Naive thymus-derived CD4-positive, alpha-beta T cell (primary cell): ENCODE measurements around the gene MAP2K1. TPM values are rescaled to one million over a fixed set of nuclear protein-coding genes. Genes with fewer than 3 reads are reported as not detected.
A peak's percentile ranks its signal among the peaks of the same experiment; 100 is the strongest.

Experiments
- ATAC-seq: fragments of 150-1000 bp; cut with Tn5 transposase; 2 replicates; pipeline ENCODE4 v1.10.0; 2021; ENCODE audit warnings: mild to moderate bottlenecking, moderate library complexity
- CTCF ChIA-PET: fragments of 350-600 bp; sonication (Branson Sonifier 250); formaldehyde crosslinking; loops from one replicate; lab custom pipeline; 2021; ENCODE audit warnings: antibody characterized with exemption; lab: Charles Lee
- POLR2A ChIA-PET: fragments of 350-600 bp; sonication (Branson Sonifier 250); formaldehyde crosslinking; loops from one replicate; lab custom pipeline; 2021; ENCODE audit warnings: antibody characterized with exemption, inconsistent platforms; lab: Charles Lee
- DNase-seq, 9 donors: peaks; one replicate each; pipeline versions ENCODE4 v3.0.0 to v3.0.0-alpha.2; 2020 to 2022; ENCODE audit warnings: mixed read lengths in 1 of 9
- H3K27ac ChIP-seq: one replicate; pipeline ENCODE4 v1.7.0; 2013; ENCODE audit warnings: mild to moderate bottlenecking, low read depth, low read length, moderate library complexity
- H3K27me3 ChIP-seq, 2 donors: one replicate each; pipeline ENCODE4 v1.7.0; 2013; ENCODE audit warnings: low read length in 2 of 2, mild to moderate bottlenecking in 2 of 2, moderate library complexity in 2 of 2; ENCODE audit not compliant: control insufficient read depth in 2 of 2, insufficient read depth in 2 of 2
- H3K36me3 ChIP-seq, 3 experiments: 1 replicate in 2 of 3; 2 replicates in 1 of 3; pipeline ENCODE4 v1.7.0; 2013; ENCODE audit warnings: low read length in 3 of 3, mild to moderate bottlenecking in 3 of 3, moderate library complexity in 1 of 3; ENCODE audit not compliant: insufficient read depth in 3 of 3, control insufficient read depth in 2 of 3
- H3K4me1 ChIP-seq, 2 donors: one replicate each; pipeline ENCODE4 v1.7.0; 2013; ENCODE audit warnings: low read length in 2 of 2, mild to moderate bottlenecking in 2 of 2, moderate library complexity in 1 of 2; ENCODE audit not compliant: control insufficient read depth in 2 of 2, insufficient read depth in 2 of 2
- H3K4me3 ChIP-seq: 2 replicates; pipeline ENCODE4 v1.7.0; 2013; ENCODE audit warnings: mild to moderate bottlenecking, low read length
- H3K9me3 ChIP-seq, 3 experiments: 1 replicate in 2 of 3; 2 replicates in 1 of 3; pipeline ENCODE4 v1.7.0; 2013; ENCODE audit warnings: low read length in 3 of 3; ENCODE audit not compliant: control insufficient read depth in 2 of 3
- H3K27ac Mint-ChIP-seq, 9 donors: one replicate each; pipeline ENCODE4 v1.8.0; 2020 to 2022; ENCODE audit warnings: mixed read lengths in 9 of 9, mild to moderate bottlenecking in 8 of 9, moderate library complexity in 5 of 9, inconsistent platforms in 2 of 9
- H3K27me3 Mint-ChIP-seq, 5 donors: one replicate each; pipeline ENCODE4 v1.8.0; 2021 to 2022; ENCODE audit warnings: mixed read lengths in 5 of 5, mild to moderate bottlenecking in 1 of 5
- H3K36me3 Mint-ChIP-seq, 5 donors: one replicate each; pipeline ENCODE4 v1.8.0; 2020 to 2022; ENCODE audit warnings: mixed read lengths in 5 of 5, mild to moderate bottlenecking in 3 of 5, inconsistent platforms in 1 of 5
- H3K4me1 Mint-ChIP-seq, 7 donors: one replicate each; pipeline ENCODE4 v1.8.0; 2020 to 2022; ENCODE audit warnings: mixed read lengths in 7 of 7, mild to moderate bottlenecking in 3 of 7, inconsistent platforms in 1 of 7
- H3K4me3 Mint-ChIP-seq, 10 donors: one replicate each; pipeline ENCODE4 v1.8.0; 2020 to 2022; ENCODE audit warnings: mild to moderate bottlenecking in 10 of 10, mixed read lengths in 10 of 10, moderate library complexity in 6 of 10, inconsistent platforms in 2 of 10
- H3K9me3 Mint-ChIP-seq, 11 donors: one replicate each; pipeline ENCODE4 v1.8.0; 2020 to 2022; ENCODE audit warnings: mixed read lengths in 11 of 11, mild to moderate bottlenecking in 4 of 11, inconsistent platforms in 1 of 11, moderate library complexity in 1 of 11
- intact Hi-C, 2 donors: fragments of 100-400 bp; cut with micrococcal nuclease; formaldehyde crosslinking; loops; one replicate each; pipeline ENCODE4 v1.15.1; 2023
- polyA plus RNA-seq, 2 donors: library from polyadenylated mRNA; unstranded; fragments of 300-500 nt; fragmentation: Illumina TruSeq; gene quantifications; one replicate each; pipeline ENCODE4 v1.2.3, GENCODE V29; 2021
- total RNA-seq, 6 experiments: library from RNA in 5 of 6; stranded (reverse) in 5 of 6; gene quantifications; 1 replicate in 5 of 6; 2 replicates in 1 of 6; pipeline ENCODE4 v1.2.3 and lab custom pipeline; 2021 to 2026

Gene MAP2K1
- total and polyA plus RNA-seq, 7 experiments from 2014 or later: 37.2 to 97.2 (median 46.9) TPM

DNA sequence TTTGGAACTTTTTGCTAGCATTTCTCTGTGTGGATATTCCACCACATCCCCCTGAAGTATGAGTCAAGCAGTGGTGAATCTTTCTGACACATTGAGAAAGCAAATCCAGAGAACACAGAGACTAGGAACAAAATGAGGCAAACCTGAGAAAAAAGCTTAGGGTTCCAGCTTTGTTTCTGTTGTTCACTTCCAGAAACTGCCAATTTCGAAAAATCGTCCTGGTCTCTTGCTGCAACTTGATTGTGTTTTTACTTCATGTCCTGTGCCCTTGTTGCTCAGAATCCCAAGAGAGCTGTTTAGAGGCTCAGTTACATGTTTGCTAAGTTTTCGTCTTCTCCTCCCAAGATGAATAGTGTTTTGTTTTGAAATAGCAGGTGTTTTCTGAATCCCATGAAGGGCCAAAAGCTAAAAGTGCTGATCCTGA is 13.7 kb downstream of the MAP2K1 start:
- POLR2A ChIA-PET: interaction anchor here (1.8 to 2.3 kb wide), 2 partner anchors 13 to 97 kb away, joined by 3 to 9 read pairs; partner anchors contain the start of genes MAP2K1 and SNAPC5
- Mint-ChIP-seq H3K36me3 (peaks cover 0 to 20% (median 8%) of the 10 kb centered on the region in 5 donors), H3K27ac (peak overlapping the region in 5 of 9 donors; percentile 3 to 73 (median 52)), H3K4me3 (peak overlapping the region in 5 of 10 donors; percentile 11 to 88 (median 42)), H3K27me3 (no peaks in the 10 kb centered on the region), H3K9me3 (peaks cover 0 to 2% (median 0%) of the 10 kb centered on the region in 11 donors), H3K4me1 (peaks cover 45 to 87% (median 74%) of the 10 kb centered on the region in 7 donors)
- DNase-seq (no peak), ATAC-seq (no peak)
- H3K36me3 ChIP-seq: no peaks in the 10 kb centered on the region
- intact Hi-C loops: loop anchor here in 1 of 2 donors (5.0 kb wide), 1 partner anchor 72 kb away; no protein-coding TSS in a partner anchor
- H3K4me3 ChIP-seq: no peak overlapping the region
- CTCF ChIA-PET: interaction anchor here (4.4 kb wide), 1 partner anchor 98 kb away, joined by 20 read pairs; the partner anchor contains the start of gene SNAPC5
- H3K27ac ChIP-seq: no peak overlapping the region
- H3K9me3 ChIP-seq: no peaks in the 10 kb centered on the region
- H3K4me1 ChIP-seq: peaks cover 22 to 59% of the 10 kb centered on the region in 2 donors
- no peaks in the 10 kb centered on the region for H3K27me3 ChIP-seq

GRCh38 chr15:66401130-66402021 is 14.7 kb downstream of the MAP2K1 start:
- CTCF ChIA-PET: interaction anchor here (1.2 to 4.4 kb wide), 3 partner anchors 9 to 97 kb away, joined by 3 to 20 read pairs (median 16); partner anchors contain the start of genes MAP2K1 and SNAPC5
- H3K27ac Mint-ChIP-seq: peak overlapping the region; percentile 41 to 95 (median 80)
- Histone ChIP-seq H3K9me3 (no peaks in the 10 kb centered on the region), H3K36me3 (no peaks in the 10 kb centered on the region), H3K27ac (peak overlapping the region; percentile 19), H3K4me1 (peaks cover 20 to 60% of the 10 kb centered on the region in 2 donors), H3K27me3 (no peaks in the 10 kb centered on the region), H3K4me3 (peak overlapping the region; percentile 37)
- peak overlapping the region; percentile 68 to 89 (median 82) for H3K4me3 Mint-ChIP-seq
- peaks cover 46 to 87% (median 77%) of the 10 kb centered on the region in 7 donors for H3K4me1 Mint-ChIP-seq
- peaks cover 0 to 2% (median 0%) of the 10 kb centered on the region in 11 donors for H3K9me3 Mint-ChIP-seq
- no peaks in the 10 kb centered on the region for H3K27me3 Mint-ChIP-seq
- ATAC-seq (peak; percentile 57), DNase-seq (peak in 5 of 9 donors; percentile 27 to 40 (median 33))
- POLR2A ChIA-PET: interaction anchor here (1.2 to 2.3 kb wide), 4 partner anchors 10 to 96 kb away, joined by 3 to 9 read pairs (median 4); partner anchors contain the start of genes MAP2K1 and SNAPC5
- intact Hi-C loops: loop anchor here in 1 of 2 donors (1.0 to 5.0 kb wide), 2 partner anchors 14 to 71 kb away; no protein-coding TSS in a partner anchor
- peaks cover 0 to 23% (median 8%) of the 10 kb centered on the region in 5 donors for H3K36me3 Mint-ChIP-seq

- H3K36me3 Mint-ChIP-seq: peaks cover 0 to 23% (median 3%) of the 10 kb centered on the region in 5 donors
- Histone ChIP-seq H3K27ac (no peak overlapping the region), H3K9me3 (no peaks in the 10 kb centered on the region), H3K4me1 (peaks cover 20 to 60% of the 10 kb centered on the region in 2 donors), H3K36me3 (no peaks in the 10 kb centered on the region), H3K4me3 (no peak overlapping the region), H3K27me3 (no peaks in the 10 kb centered on the region)
- peak overlapping the region; percentile 13 to 91 (median 65) for H3K27ac Mint-ChIP-seq
- ChIA-PET CTCF (interaction anchor here (0.6 to 4.4 kb wide), 5 partner anchors 15 to 95 kb away, joined by 3 to 20 read pairs (median 4); partner anchors contain the start of genes MAP2K1 and SNAPC5), POLR2A (interaction anchor here (0.7 to 1.8 kb wide), 6 partner anchors 9 to 16 kb away, joined by 3 to 5 read pairs (median 4); partner anchors contain the start of gene MAP2K1)
- H3K4me1 Mint-ChIP-seq: peaks cover 49 to 90% (median 85%) of the 10 kb centered on the region in 7 donors
- intact Hi-C loops: loop anchor here in 1 of 2 donors (5.0 kb wide), 1 partner anchor 69 kb away; no protein-coding TSS in a partner anchor
- no peaks in the 10 kb centered on the region for H3K27me3 Mint-ChIP-seq
- peaks cover 0 to 2% (median 0%) of the 10 kb centered on the region in 11 donors for H3K9me3 Mint-ChIP-seq
- DNase-seq: no peak
- ATAC-seq: no peak
- H3K4me3 Mint-ChIP-seq: peak overlapping the region; percentile 13 to 89 (median 58)
Observed at GRCh38 chr15:66402761-66403284, 16.1 kb downstream of the MAP2K1 start.

DNA sequence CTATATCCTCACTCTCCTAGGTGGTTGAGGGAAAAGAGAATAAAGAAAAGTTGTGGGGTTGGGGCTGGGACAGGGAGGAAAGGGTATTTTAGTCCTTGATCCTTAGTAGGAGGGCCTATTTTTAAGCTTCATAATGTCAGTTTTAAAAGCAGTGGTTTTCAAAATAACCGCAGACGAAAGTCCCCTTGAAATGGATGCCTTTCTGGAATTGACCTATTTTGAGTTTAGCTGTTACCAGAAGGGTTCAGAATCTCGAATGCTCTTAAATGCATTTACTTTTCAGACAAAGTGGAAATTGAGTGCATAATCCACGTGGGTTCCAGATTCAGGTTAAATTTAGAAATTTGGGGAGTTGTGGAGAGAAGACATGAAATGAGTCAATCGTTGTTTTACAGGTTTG is 16.6 kb downstream of the MAP2K1 start:
- H3K4me1 ChIP-seq: peaks cover 20 to 63% of the 10 kb centered on the region in 2 donors

GRCh38 chr15:66404122-66404521 is 17.4 kb downstream of the MAP2K1 start:
- Mint-ChIP-seq H3K4me1 (peaks cover 59 to 96% (median 89%) of the 10 kb centered on the region in 7 donors), H3K36me3 (peaks cover 0 to 26% (median 0%) of the 10 kb centered on the region in 5 donors), H3K27ac (peak overlapping the region in 8 of 9 donors; percentile 10 to 95 (median 68)), H3K4me3 (peak overlapping the region; percentile 53 to 89 (median 82)), H3K27me3 (no peaks in the 10 kb centered on the region), H3K9me3 (peaks cover 0 to 2% (median 0%) of the 10 kb centered on the region in 11 donors)
- intact Hi-C loops: loop anchor here in 1 of 2 donors (5.0 kb wide), 1 partner anchor 68 kb away; no protein-coding TSS in a partner anchor
- CTCF ChIA-PET: interaction anchor here (1.0 to 4.4 kb wide), 3 partner anchors 13 to 94 kb away, joined by 3 to 20 read pairs (median 3); partner anchors contain the start of gene SNAPC5
- no peaks in the 10 kb centered on the region for H3K9me3 ChIP-seq
- H3K27me3 ChIP-seq: no peaks in the 10 kb centered on the region
- no peaks in the 10 kb centered on the region for H3K36me3 ChIP-seq
- H3K4me1 ChIP-seq: peaks cover 20 to 71% of the 10 kb centered on the region in 2 donors
- DNase-seq: no peak
- POLR2A ChIA-PET: interaction anchor here (0.9 to 1.8 kb wide), 5 partner anchors 11 to 101 kb away, joined by 3 to 5 read pairs (median 4); partner anchors contain the start of genes MAP2K1, RPL4 and ZWILCH
- no peak overlapping the region for H3K27ac ChIP-seq
- ATAC-seq: no peak
- no peak overlapping the region for H3K4me3 ChIP-seq

More for the DNA sequence above, 16.6 kb downstream of the MAP2K1 start:
- DNase-seq: no peak
- no peaks in the 10 kb centered on the region for H3K27me3 ChIP-seq
- Mint-ChIP-seq H3K27ac (peak overlapping the region in 6 of 9 donors; percentile 52 to 91 (median 72)), H3K9me3 (peaks cover 0 to 2% (median 0%) of the 10 kb centered on the region in 11 donors), H3K4me3 (peak overlapping the region in 6 of 10 donors; percentile 5 to 88 (median 12)), H3K27me3 (no peaks in the 10 kb centered on the region), H3K36me3 (peaks cover 0 to 22% (median 0%) of the 10 kb centered on the region in 5 donors), H3K4me1 (peaks cover 51 to 90% (median 85%) of the 10 kb centered on the region in 7 donors)
- no peak overlapping the region for H3K27ac ChIP-seq
- intact Hi-C loops: loop anchor here in 1 of 2 donors (5.0 kb wide), 1 partner anchor 69 kb away; no protein-coding TSS in a partner anchor
- CTCF ChIA-PET: interaction anchor here (0.8 to 4.4 kb wide), 4 partner anchors 15 to 95 kb away, joined by 3 to 20 read pairs (median 10); partner anchors contain the start of genes MAP2K1 and SNAPC5
- no peak for ATAC-seq
- H3K9me3 ChIP-seq: no peaks in the 10 kb centered on the region
- POLR2A ChIA-PET: interaction anchor here (0.7 to 1.6 kb wide), 6 partner anchors 9 to 68 kb away, joined by 3 to 5 read pairs (median 3); partner anchors contain the start of gene MAP2K1
- H3K36me3 ChIP-seq: no peaks in the 10 kb centered on the region
- H3K4me3 ChIP-seq: no peak overlapping the region
